GM19240 (cell line): ENCODE measurements around the gene SFRP5.
A peak's percentile ranks its signal among the peaks of the same experiment; 100 is the strongest.

Experiments
- DNase-seq: peaks from one replicate; pipeline ENCODE4 v3.0.0; 2011; ENCODE audit warnings: low spot score; ENCODE audit not compliant: insufficient read length

SFRP5 gene

GRCh38 chr10:97766996-97767924 lies 4.5 kb downstream of the SFRP5 start:
- DNase-seq = no peak

GRCh38 chr10:97766106-97766810 lies 5.5 kb downstream of the SFRP5 start:
- DNase-seq = no peak

- no peak for DNase-seq
These were observed 6.6 kb downstream of the SFRP5 start for GRCh38 chr10:97765201-97765600.

- no peak for DNase-seq
These were observed 7.3 kb downstream of the SFRP5 start for GRCh38 chr10:97764519-97764931.

DNA sequence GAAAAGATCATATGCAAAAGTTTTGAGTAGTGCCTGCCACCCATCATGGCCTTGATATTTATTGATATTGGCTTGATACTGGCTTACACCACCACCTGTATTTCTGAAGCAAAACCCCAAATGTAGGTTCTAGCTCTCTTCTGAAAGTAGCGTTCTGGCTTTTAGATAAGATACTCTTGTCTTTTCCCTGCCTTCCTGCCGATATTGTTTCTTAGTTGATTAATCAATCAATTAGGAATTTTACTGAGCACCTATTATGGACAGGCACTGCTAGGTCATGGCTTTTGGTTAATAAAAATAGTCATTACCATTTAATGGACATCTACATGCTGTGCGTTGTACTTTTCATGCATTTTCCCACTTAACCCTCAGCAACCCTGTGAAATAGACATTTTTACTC lies 7.9 kb downstream of the SFRP5 start:
- DNase-seq = no peak

- no peak for DNase-seq
These were observed 8.4 kb downstream of the SFRP5 start for GRCh38 chr10:97763411-97763810.

DNA sequence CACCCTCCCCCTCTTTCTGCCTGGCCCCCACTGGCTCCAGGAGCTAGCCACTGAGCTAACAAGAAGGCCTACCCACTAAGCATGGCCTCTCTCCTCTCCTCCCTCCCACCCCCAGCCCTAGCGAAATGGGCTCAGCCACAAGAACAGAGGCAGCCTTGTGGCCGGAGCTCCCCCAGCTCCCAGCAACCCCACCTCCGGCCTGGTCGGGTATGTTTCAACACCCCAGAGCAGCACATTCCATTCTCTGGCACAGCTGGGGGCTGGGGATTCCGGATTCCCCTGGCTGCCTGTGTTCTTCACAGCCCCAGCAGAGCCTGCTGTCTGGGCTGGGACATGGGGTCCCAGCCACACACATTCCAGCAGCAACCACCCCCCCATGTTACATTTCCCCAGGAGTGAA lies 9.0 kb downstream of the SFRP5 start:
- DNase-seq = no peak

- no peak for DNase-seq
These were observed 9.7 kb downstream of the SFRP5 start for GRCh38 chr10:97762056-97762455.

DNA sequence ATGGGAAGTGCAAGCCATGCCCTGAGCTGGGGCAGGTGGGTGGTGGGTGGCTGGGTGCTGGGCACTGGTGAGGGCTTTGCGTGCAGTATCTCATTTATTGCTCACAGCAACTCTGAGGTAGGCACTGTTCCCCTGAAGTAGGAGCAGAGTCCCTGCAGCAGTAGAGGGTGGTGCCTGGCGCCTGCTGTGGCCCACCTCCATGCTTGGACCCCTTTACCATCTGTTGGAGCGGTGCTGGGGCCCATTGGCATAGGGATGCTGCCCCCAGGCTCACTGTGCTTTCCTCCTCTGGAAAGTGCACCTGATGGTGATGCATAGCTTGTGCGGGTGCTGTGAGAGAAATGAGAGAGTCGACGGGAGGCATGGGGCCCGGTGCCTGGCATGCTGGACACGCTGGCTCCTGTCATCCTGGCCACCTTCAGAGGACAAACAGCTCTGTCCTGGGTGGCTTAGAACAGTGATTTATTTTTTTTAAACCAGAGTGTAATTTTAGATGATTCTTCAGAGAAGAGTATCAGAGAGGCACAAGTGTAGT lies 10.4 kb downstream of the SFRP5 start:
- DNase-seq = no peak

- no peak for DNase-seq
These were observed 11.1 kb downstream of the SFRP5 start for GRCh38 chr10:97760461-97761257.

- no peak for DNase-seq
These were observed 11.9 kb downstream of the SFRP5 start for GRCh38 chr10:97759946-97760345.

- DNase-seq = peak; percentile 62
These were observed 12.5 kb downstream of the SFRP5 start for GRCh38 chr10:97759158-97759887.

GRCh38 chr10:97757471-97757870 lies 14.3 kb downstream of the SFRP5 start:
- DNase-seq = no peak

DNA sequence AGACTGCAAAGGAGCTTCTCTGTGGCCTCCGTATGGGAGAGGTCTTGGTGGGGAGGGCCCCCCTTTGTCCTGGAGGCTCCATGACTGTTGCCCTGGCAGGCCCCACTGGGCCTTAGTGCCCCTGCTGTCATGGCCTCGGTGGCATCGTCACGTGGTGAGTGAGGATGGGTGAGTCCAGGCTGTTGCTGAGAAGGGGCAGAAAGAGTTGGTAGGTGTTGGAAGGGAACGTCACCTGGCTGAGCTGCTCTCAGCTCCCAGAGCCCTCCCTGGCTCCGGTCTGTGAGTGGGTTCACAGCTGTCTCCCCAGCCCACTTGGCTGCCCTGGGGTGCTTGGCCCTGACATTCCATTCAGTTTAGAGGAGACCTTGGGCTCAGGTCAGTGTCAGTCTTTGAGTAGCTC lies 16.1 kb downstream of the SFRP5 start:
- DNase-seq = no peak

DNA sequence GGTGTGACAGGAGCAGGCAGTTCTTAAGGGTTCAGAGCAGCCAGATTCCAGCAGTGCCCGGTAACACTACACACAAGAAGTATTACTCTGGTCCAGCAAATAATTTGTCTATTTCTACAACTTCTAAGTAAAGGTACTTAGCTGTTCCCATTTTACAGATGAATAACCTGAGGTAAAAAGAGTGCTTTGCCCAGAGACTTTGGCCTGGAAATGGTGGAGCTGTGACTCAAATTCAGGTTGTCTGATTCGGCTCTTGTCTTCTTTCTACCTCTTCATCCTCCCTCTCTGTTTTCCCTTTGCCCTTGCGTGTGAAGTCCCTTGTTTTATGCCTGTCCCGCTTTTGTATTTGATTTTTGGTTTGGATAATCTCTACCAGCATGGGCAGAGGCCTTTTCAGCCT lies 17.1 kb downstream of the SFRP5 start:
- no peak for DNase-seq

GRCh38 chr10:97752956-97753355 lies 18.8 kb downstream of the SFRP5 start:
- no peak for DNase-seq

- no peak for DNase-seq
These were observed 23.7 kb downstream of the SFRP5 start for GRCh38 chr10:97748116-97748515.

DNA sequence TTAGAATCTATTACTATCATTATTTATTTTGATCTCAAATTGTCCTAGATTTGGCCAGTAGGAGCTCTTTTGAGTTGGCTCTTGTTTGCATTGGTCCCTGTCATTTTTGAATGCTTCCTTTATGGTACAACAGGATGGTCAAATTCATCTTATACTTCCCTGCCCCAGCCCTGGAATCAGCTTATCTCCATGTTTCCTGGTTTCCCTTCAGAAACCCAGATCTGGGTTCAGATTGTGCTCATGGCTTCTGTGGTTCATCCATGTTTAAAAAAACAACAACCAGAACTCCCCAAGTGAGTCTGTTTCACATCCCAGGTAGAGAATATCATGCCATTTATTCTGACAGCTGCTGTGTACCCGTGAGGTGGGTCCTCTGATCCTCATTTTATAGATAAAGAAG lies 24.2 kb downstream of the SFRP5 start:
- no peak for DNase-seq

DNA sequence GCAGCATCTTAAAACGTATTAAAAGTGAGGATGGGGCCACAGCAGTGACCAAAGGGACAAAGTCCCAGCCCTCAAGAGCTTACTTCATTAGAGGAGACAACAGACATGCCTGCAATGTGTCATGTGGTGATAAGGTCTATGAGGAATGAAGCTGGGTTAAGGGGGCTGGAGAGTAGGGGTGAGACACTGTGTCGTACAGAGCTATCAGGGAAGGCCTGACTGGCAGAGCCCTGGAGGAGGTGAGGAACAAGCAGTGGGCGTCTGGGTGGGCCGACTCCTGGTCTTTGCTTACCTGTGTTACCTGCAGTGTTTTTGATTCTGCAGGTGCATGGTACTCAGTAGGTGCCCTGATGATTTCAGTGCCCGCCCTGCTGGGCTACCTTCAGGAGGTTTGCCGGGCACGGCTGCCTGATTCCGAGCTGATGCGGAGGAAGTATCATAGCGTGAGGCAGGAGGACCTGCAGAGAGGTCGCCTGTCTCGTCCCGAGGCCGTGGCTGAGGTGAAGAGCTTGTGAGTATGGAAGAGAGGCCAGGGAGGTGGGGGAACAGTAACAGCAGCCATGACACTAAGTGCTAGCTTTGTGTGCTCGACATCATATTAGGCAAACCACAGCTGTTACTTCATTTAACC lies 27.3 kb downstream of the SFRP5 start:
- no peak for DNase-seq

GRCh38 chr10:97743169-97743943 lies 28.4 kb downstream of the SFRP5 start:
- no peak for DNase-seq
